LNCaP clone FGC (cell line): Measurements from ENCODE around the gene BABAM2.

Experiments used
- DNase-seq: peaks from one replicate; pipeline ENCODE4 v3.0.0-alpha.2; 2011; ENCODE audit warnings: low read depth
- H3K4me3 ChIP-seq: 2 replicates; pipeline ENCODE4 v1.5.1; 2011; ENCODE audit warnings: mild to moderate bottlenecking, low read depth, low read length, control low read depth
- CTCF ChIP-seq: IDR thresholded peaks from 2 replicates; pipeline ENCODE4 v1.5.1; 2012; ENCODE audit warnings: mild to moderate bottlenecking; ENCODE audit not compliant: control insufficient read depth, insufficient read depth; ENCODE audit errors: extremely low read depth

The BABAM2 gene

GRCh38 chr2:28352610-28353195 is 462.2 kb downstream of the BABAM2 start:
- no peak overlapping the region for H3K4me3 ChIP-seq
- no peak for DNase-seq
- no peak for TF ChIP-seq CTCF

DNA sequence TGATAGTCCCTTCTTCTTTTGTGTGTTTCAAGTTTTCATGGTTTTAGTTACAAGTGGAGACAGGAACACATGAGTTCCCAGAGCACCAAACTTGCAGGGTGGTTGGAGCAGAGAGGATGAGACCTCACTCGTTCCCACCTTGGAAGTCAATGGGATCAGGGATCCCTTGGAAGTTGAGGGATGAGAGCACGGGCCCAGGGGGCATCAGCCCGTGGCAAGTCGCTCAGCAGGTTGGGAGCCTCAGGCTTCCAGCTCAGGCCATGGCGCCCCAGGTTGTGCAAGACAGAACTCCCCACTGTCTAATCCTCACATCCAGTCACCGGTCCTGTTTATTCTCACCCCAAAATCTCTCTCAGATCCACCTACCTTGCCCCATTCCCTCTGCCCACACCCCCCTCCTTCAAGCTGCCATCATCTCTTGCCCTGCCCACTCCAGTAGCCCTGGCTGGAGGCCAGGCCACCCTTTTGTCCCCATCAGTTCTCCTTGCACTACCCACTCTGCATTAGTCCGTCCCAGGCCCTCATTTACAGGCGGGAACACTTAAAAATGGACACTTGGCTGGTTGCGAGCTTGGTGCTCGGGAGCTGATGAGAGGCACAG is 464.5 kb downstream of the BABAM2 start:
- DNase-seq = no peak
- H3K4me3 ChIP-seq = no peak overlapping the region
- TF ChIP-seq CTCF = no peak

DNA sequence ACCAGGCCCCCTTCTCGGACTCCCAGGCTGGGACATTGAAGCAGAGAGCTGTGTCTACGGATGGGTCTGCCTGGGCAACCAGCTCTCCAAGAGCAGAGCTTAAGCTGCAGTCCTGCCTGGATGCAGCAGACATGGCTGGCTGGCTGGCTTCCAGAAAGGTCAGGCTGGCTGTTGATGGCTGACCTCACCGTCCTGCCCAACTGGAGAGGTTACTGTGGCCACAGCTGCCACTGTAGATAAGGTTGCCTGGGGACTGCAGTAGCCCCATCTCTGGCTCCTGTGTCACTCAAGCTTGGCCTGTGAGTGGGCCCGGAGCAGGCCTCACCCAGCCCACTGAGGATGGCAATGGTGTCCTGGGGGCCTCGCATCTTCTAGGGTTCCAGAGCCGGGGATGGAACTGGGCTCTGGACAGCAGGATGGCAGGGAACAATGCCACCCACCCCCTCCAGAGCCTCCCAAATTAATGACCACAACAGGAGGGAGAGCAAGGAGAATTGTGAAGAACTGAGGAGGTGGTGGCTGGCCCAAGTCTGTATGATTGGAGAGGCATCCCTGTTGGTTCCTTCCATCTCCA is 465.1 kb downstream of the BABAM2 start:
- TF ChIP-seq CTCF = no peak
- no peak for DNase-seq
- H3K4me3 ChIP-seq = no peak overlapping the region

- no peak for TF ChIP-seq CTCF
- H3K4me3 ChIP-seq = no peak overlapping the region
- peak; percentile 51 for DNase-seq
Measured at GRCh38 chr2:28356095-28356911, 465.8 kb downstream of the BABAM2 start.

DNA sequence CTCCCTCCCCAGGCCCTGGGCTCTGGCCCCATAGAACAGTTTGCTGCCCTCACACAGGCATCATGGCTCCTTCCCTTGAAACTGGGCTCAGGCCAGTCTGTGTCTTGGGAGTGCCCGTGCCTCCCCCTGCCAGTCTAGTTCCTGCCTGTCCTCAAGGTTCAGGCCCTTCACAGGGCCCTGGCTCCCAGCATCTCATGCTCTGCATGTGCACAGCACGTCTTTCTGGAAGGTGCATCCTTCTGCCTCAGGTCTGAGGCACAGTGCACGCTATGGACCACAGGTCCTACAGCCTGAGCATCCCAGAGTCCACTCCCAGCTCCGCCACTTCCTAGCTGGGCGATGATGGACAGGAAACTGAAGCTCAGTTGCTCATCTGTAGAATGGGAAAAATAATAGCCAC is 466.5 kb downstream of the BABAM2 start:
- TF ChIP-seq CTCF = no peak

GRCh38 chr2:28357948-28358667 is 467.6 kb downstream of the BABAM2 start:
- DNase-seq = no peak
- TF ChIP-seq CTCF = no peak
- no peak overlapping the region for H3K4me3 ChIP-seq

More for the DNA sequence above, 466.5 kb downstream of the BABAM2 start:
- no peak overlapping the region for H3K4me3 ChIP-seq
- DNase-seq = no peak
